Measurements from ENCODE around the gene PTPRN2. TPM values are rescaled to one million over a fixed set of nuclear protein-coding genes. Genes with fewer than 3 reads are reported as not detected.
A peak's percentile ranks its signal among the peaks of the same experiment; 100 is the strongest.

Gene PTPRN2
- total and polyA plus RNA-seq, 2 of the 8 experiments (the other 6 are each of a cell fraction or from before 2014, with no cell fraction given), result 2.6 to 4.5 TPM

GRCh38 chr7:157991761-157992160 is 595.9 kb downstream of the PTPRN2 start:
- Histone ChIP-seq H2AK5ac (ENCODE audit: low read depth, low read length) (no peak overlapping the region), H2BK15ac (ENCODE audit: low read length) (no peak overlapping the region), H4K5ac (ENCODE audit: insufficient read length, low read depth, low read length) (no peak overlapping the region), H2BK20ac (ENCODE audit: low read length) (no peak overlapping the region), H2AFZ (ENCODE audit: low read length) (no peak overlapping the region), H4K20me1 (replicated peaks in 1 of 2; ENCODE audit: control insufficient read depth in 1 of 2, insufficient read depth in 2 of 2, low read length in 2 of 2) (no peaks in the 10 kb centered on the region), H3K14ac (ENCODE audit: insufficient read length) (no peak overlapping the region), H4K91ac (replicated peaks; ENCODE audit: insufficient read length, low read length) (no peak overlapping the region), H3K36me3 (ENCODE audit: control insufficient read depth in 2 of 4, insufficient read depth in 4 of 4, low read length in 3 of 4) (no peaks in the 10 kb centered on the region), H2BK5ac (ENCODE audit: low read depth, low read length) (no peak overlapping the region), H3K79me1 (ENCODE audit: low read depth, low read length) (no peaks in the 10 kb centered on the region), H3K4me1 (replicated peaks in 1 of 4; ENCODE audit: control insufficient read depth in 3 of 4, insufficient read depth in 4 of 4, low read length in 3 of 4) (peaks cover 0 to 3% (median 0%) of the 10 kb centered on the region in 4 experiments; a peak in 1 of 7 replicates), H3K23ac (ENCODE audit: insufficient read length) (no peak overlapping the region), H3K79me2 (ENCODE audit: control insufficient read depth in 1 of 2, insufficient read depth in 2 of 2, low read length in 2 of 2) (no peaks in the 10 kb centered on the region), H4K8ac (ENCODE audit: extremely low read depth, insufficient read depth, low read length) (peak overlapping the region; percentile 57; the same call in 1 of the 2 replicates), H3K23me2 (ENCODE audit: low read depth, low read length) (no peaks in the 10 kb centered on the region), H3K27ac (ENCODE audit: low read depth, low read length) (no peak overlapping the region), H2BK12ac (ENCODE audit: low read depth, low read length) (no peak overlapping the region; the same call in 1 of the 2 replicates), H3K4ac (replicated peaks; ENCODE audit: insufficient read length, low read depth, low read length) (no peak overlapping the region), H3K27me3 (replicated peaks in 1 of 4; ENCODE audit: control insufficient read depth in 3 of 4, extremely low read depth in 1 of 4, insufficient read depth in 3 of 4, low read length in 3 of 4) (no peaks in the 10 kb centered on the region; a peak in 2 of 7 replicates), H3K4me2 (ENCODE audit: insufficient read depth in 1 of 2, low read depth in 2 of 2, low read length in 2 of 2) (no peak overlapping the region), H3K9ac (replicated peaks in 1 of 4; ENCODE audit: extremely low read depth in 1 of 4, low read depth in 3 of 4, low read length in 3 of 4) (no peak overlapping the region), H3K18ac (ENCODE audit: extremely low read depth, low read length) (no peak overlapping the region), H3K56ac (replicated peaks; ENCODE audit: insufficient read length, low read depth, low read length) (no peak overlapping the region), H2BK120ac (replicated peaks; ENCODE audit: low read depth, low read length) (no peak overlapping the region), H3K4me3 (ENCODE audit: extremely low read depth in 1 of 4, insufficient read depth in 2 of 4, low read depth in 3 of 4, low read length in 4 of 4) (no peak overlapping the region), H3K9me3 (ENCODE audit: insufficient read depth in 2 of 2, low read depth in 1 of 2, low read length in 1 of 2) (0 out of 4 replicates have a peak, but pooled peaks cover 0 to 2% of the 10 kb centered on the region in 2 experiments)
- no peak for TF ChIP-seq MAX (IDR thresholded peaks at IDR 0.05)
- no peak for TF ChIP-seq HDAC6 (IDR thresholded peaks at IDR 0.05; ENCODE audit: low read depth, low read length)
- TF ChIP-seq MAFK (IDR thresholded peaks at IDR 0.05; ENCODE audit: low read depth, low read length), result no peak
- TF ChIP-seq ATF2 (IDR thresholded peaks at IDR 0.05; ENCODE audit: low read length), result no peak
- DNase-seq (ENCODE audit: low read depth in 1 of 2, low spot score in 2 of 2) (no peak), FAIRE-seq (no peak)
- ChIA-PET CTCF (ENCODE audit: partially characterized antibody) (no interaction called here), POLR2A (ENCODE audit: partially characterized antibody) (no interaction called here)
- 92% methylated on average over 11 of the region's 11 CpGs; no CpG with 5 or more reads in 1 of the 2 experiments for WGBS, 2 experiments (ENCODE audit: extremely low coverage in 1 of 2, insufficient coverage in 1 of 2, insufficient read length in 1 of 2, insufficient replicate concordance in 2 of 2, low coverage in 1 of 2, low lambda C conversion rate in 2 of 2, missing lambda C conversion rate in 1 of 2)

Measured in H1 (cell line).